Ovary (tissue), 3 donors: Measurements from ENCODE around the gene TNS1.

Experiments
- EP300 ChIP-seq: sonication (generic); formaldehyde crosslinking; IDR thresholded peaks from one replicate; pipeline ENCODE4 v1.6.1; 2017; ENCODE audit warnings: antibody characterized with exemption
- POLR2A ChIP-seq: fragments of 450-650 bp; IDR thresholded peaks from one replicate; pipeline ENCODE4 v1.6.1; 2017; ENCODE audit warnings: antibody characterized with exemption, mild to moderate bottlenecking, moderate library complexity
- TF ChIP-seq, protein P1 (sequence below), 3 donors: fragments of 450-650 bp in 2 of 3; fragments of 200-600 bp in 1 of 3; IDR thresholded peaks; one replicate each; pipeline versions ENCODE4 v1.5.1 to v1.8.0; 2016 to 2022; ENCODE audit warnings: antibody characterized with exemption in 3 of 3, mild to moderate bottlenecking in 1 of 3
- donor health status: DM: no; HTN: no; CAD: no.

- TF ChIP-seq, protein P1, sequence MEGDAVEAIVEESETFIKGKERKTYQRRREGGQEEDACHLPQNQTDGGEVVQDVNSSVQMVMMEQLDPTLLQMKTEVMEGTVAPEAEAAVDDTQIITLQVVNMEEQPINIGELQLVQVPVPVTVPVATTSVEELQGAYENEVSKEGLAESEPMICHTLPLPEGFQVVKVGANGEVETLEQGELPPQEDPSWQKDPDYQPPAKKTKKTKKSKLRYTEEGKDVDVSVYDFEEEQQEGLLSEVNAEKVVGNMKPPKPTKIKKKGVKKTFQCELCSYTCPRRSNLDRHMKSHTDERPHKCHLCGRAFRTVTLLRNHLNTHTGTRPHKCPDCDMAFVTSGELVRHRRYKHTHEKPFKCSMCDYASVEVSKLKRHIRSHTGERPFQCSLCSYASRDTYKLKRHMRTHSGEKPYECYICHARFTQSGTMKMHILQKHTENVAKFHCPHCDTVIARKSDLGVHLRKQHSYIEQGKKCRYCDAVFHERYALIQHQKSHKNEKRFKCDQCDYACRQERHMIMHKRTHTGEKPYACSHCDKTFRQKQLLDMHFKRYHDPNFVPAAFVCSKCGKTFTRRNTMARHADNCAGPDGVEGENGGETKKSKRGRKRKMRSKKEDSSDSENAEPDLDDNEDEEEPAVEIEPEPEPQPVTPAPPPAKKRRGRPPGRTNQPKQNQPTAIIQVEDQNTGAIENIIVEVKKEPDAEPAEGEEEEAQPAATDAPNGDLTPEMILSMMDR (IDR thresholded peaks at IDR 0.05) = no peak
- TF ChIP-seq EP300 = no peak
- no peak for TF ChIP-seq POLR2A
Observed at GRCh38 chr2:217953011-217953481, 49.7 kb downstream of the TNS1 start.
